NCI-H2171 treated with DMSO at 0.1 percent for 48 hours (cell line): ENCODE measurements around the gene SPATC1L.

ENCODE experiments used
- DNase-seq: peaks from one replicate; lab custom pipeline; 2025; lab: John Stamatoyannopoulos, UW

SPATC1L gene

GRCh38 chr21:46130831-46131587 lies 53.2 kb downstream of the SPATC1L start:
- DNase-seq, result no peak

DNA sequence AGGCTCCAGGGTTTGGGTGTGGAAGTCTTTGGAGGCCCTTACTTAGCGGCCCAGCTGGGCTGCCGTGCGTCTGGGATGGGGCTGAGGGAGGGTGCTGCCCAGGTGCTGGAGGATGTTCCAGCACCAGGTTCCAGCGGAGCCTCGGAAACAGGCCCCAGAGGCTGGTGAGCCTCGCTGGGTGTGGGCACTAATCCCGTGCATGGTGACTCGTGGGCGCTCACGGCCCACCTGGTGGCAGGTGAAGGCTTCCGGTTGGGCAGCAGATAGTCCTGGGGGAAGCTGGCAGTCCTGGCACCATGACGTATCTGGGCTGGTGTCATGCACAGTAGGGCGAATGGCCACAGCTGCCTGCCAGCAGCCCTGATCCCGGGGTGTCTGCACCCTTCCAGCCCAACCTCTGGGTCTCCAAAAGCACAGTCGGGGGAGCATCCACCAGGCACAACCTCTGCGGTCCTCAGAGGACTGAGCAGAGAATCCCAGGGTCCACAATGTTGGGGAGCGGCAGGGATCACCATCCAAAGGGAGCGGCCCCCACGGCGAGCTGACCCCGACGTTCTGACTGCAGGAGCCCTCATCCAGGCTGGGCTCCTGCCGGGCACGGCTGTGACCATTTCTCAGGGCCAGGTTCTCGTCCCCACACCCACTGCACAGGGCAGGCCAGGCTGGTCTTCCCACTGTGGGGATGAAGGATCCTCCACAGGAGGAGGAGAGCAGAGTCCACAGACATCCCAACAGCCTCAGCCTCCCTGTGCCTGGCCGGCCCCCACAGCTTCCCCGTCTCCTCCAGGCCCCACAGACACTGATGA lies 54.2 kb downstream of the SPATC1L start:
- no peak for DNase-seq

DNA sequence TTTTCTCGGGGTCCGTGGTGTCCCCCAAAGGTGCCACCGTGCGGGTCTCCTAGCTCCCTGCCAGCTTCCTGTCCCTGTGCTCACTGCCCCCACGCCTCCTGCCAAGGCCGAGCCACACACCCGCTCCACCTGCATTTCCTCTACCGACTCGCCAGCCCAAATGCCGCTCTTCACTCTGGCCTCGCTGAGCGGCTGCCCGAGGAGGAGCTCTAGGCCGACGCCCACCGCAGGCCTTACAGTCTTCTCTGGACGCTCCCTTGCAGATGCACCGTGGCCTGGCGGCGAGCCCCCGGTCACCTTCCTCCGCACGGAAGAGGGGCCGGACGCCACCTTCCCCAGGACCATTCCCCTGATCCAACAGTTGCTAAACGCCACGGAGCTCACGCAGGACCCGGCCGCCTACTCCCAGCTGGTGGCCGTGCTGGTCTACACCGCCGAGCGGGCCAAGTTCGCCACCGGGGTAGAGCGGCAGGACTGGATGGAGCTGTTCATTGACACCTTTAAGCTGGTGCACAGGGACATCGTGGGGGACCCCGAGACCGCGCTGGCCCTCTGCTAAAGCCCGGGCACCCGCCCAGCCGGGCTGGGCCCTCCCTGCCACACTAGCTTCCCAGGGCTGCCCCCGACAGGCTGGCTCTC lies 55.2 kb downstream of the SPATC1L start:
- DNase-seq, result no peak

- no peak for DNase-seq
Measured at GRCh38 chr21:46128106-46128932, 55.9 kb downstream of the SPATC1L start.

DNA sequence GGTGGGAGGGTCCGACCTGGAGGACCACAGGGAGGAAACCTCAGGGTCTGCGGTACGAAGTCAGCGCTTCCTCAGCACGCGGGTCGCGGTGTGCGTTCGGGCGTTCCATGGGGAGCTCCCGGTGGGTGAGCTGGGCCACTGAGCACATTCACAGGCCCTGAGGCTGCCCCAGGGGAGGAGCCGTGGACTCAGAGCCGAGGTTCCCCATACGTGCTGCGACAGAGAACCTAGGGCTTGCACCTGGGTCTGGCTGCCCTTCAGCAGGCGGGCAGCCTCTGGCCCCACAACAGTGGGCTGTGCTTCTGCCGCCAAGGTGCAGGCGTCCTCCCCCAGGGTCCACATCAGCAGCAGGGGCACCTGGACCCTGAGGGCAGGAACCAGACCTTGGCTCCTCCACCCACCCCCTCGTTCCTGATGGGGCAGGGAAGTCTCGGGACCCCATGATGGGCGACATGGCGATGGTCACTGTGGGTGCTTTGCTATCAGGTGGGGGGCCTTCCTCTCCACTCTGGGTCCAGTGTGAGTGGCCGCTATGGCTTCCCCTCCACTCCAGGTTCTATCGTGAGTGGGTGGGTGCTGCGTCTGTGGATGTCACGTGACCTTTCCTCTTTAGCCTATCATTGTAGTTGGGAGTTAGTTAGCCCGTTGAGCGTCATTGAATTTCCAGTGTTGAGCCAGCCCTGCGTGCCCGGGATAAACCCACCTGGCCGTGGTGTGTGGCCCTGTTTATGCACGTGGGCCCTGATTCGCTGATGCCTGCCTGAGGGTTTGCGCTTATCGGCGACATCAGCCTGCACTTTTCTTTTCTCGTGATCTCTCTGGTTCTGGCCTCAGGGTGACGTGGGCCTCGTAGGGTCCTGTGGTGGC lies 56.8 kb downstream of the SPATC1L start:
- no peak for DNase-seq

- no peak for DNase-seq
Measured at GRCh38 chr21:46126309-46127238, 57.7 kb downstream of the SPATC1L start.

DNA sequence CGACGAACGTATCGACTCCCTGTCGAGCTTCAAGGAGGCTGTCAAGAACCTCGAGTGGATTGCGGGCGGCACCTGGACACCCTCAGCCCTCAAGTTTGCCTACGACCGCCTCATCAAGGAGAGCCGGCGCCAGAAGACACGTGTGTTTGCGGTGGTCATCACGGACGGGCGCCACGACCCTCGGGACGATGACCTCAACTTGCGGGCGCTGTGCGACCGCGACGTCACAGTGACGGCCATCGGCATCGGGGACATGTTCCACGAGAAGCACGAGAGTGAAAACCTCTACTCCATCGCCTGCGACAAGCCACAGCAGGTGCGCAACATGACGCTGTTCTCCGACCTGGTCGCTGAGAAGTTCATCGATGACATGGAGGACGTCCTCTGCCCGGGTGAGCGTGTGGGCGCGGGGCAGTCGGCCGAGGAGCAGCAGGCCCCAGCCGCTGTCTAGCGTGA lies 58.4 kb downstream of the SPATC1L start:
- no peak for DNase-seq

DNA sequence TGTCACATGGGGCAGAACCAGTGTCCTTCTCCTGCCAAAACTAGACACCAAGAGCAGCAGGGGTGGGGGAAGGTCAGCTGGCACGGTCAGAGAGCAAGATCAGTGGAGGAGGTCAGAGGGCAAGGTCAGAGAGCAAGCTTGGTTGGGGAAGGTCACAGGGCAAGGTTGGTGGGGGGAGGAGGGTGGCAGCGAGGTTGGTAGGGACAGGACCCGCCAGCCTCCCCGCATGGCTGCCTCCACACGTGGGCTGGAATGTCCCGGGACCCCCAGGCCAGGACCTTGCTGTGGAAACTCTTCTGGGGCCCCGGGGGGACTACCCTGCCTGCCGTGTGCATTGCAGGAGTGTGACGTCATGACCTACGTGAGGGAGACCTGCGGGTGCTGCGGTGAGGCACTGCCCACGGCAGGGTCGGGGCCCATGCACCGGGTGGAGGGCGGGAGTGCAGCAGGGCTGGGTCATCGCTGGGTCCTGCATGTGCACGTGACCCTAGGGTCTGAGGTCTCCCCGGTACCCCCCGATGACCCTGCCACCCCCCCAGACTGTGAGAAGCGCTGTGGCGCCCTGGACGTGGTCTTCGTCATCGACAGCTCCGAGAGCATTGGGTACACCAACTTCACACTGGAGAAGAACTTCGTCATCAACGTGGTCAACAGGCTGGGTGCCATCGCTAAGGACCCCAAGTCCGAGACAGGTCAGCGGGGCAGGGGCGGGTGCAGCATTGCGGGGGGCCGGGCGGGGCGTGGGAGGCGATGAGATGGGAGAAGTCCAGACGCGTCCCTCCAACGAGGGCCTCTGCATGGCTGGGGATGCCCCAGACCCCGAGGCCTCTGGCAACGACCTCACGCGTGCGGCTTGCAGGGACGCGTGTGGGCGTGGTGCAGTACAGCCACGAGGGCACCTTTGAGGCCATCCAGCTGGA lies 59.1 kb downstream of the SPATC1L start:
- no peak for DNase-seq

DNA sequence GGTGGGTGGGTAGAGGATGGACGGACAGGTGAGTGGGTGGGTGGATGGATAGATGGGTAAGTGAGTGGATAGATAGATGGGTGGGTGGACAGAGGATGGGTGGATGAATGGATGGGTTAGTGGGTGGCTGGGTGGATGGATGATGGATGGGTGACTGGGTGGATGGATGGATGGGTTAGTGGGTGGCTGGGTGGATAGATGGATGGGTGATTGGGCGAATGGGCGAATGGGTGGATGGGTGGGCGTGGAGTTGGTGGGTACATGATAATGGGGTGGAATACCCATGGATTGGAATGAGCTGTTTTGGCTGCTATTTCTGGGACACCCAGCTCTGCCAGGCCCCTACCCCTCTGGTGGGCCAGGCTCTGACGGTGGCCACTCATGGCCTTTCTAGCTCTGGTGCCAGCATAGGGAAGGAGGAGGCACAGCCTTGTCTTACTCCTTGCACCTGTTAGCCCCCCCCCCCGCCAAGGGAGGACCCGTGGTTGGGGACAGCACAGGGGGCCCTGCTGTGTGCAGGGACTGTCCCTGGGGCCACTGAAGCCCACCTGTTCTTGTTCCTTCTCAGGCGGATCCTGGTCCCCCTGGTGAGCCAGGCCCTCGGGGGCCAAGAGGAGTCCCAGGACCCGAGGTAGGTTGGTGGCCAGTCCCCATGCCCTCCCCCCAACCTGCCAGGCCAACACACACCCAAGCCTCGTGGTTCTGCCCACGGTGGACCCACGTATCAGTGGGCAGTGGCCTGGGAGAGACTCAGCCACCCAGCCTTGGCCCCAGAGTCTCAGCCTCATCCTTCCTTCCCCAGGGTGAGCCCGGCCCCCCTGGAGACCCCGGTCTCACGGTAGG lies 60.0 kb downstream of the SPATC1L start:
- no peak for DNase-seq

GRCh38 chr21:46122758-46123683 lies 61.2 kb downstream of the SPATC1L start:
- no peak for DNase-seq

DNA sequence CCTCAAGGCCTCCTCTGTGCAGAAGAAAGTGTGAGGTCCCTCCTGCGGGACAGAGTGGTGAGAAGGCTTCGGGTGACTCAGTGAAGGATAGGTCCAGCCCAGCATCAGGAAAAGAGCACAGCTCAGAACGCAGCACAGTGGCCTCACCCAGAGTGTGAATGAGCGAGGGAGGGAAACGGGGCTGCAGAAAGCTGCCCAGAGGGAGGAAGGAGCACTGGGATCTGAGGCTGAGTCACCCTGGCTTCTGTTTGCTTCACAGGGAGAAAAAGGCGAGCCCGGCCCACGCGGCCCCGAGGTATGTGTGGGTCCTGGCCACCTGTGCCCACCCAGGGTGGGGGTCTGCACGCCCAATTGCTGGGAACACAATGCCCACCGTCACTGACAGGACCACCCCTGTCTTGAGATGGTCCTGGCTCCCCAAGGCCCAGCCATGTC lies 62.0 kb downstream of the SPATC1L start:
- DNase-seq, result no peak

GRCh38 chr21:46121286-46122221 lies 62.7 kb downstream of the SPATC1L start:
- DNase-seq, result no peak

DNA sequence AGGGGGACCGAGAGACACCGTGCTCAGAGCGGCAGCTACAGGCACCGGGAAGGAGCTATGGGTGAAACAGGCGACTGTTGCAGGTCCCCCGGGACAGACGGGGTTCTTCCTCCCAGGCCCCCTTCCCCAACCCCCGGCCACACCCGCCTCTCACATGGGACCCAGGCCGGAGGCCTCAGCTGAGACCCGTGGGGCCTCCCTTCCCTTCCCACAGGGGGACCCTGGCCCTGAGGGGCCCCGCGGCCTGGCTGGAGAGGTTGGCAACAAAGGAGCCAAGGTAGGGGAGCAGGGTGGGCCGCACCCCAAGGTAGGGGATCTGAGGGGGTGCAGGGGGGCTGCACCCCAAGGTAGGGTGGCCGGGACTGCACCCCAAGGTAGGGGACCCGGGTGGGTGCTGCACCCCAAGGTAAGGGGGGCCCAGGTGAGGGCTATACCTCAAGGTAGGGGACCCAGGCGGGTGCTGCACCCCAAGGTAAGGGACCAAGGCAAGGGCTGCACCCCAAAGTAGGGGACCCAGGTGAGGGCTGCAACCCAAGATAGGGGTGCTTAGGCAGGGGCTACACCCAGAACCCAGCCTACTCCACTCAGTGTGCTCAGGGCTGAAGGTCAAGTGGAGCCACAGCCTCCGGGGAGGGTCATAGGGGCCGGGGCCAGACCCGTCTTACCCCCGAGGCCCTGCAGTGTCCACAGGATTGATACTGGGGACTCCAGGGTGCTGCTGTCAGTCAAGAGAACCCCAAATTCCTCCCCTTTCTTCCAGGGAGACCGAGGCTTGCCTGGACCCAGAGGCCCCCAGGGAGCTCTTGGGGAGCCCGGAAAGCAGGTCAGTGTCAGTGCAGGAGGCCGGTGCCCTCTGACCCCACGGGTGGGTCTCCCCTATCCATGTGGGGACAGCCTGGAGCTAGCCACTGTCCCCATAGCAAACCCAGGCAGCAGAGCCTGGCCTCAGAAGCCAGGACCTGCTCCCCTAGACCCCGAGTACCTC lies 63.7 kb downstream of the SPATC1L start:
- DNase-seq, result no peak

- DNase-seq, result no peak
Measured at GRCh38 chr21:46119637-46120271, 64.5 kb downstream of the SPATC1L start.
